Body of pancreas (tissue), 4 donors: ENCODE data around the gene MTFMT.

Experiments
- POLR2A ChIP-seq, 3 donors: fragments of 450-650 bp; IDR thresholded peaks; one replicate each; pipeline ENCODE4 v1.6.1; 2016; ENCODE audit warnings: antibody characterized with exemption in 3 of 3, mild to moderate bottlenecking in 2 of 3
- TF ChIP-seq, protein P1 (sequence below), 7 experiments: fragments of 450-650 bp in 4 of 7; fragments of 200-600 bp in 3 of 7; sonication (generic) in 3 of 7; IDR thresholded peaks; one replicate each; pipeline ENCODE4 v1.5.1; 2016 to 2019; ENCODE audit warnings: antibody characterized with exemption in 7 of 7

DNA sequence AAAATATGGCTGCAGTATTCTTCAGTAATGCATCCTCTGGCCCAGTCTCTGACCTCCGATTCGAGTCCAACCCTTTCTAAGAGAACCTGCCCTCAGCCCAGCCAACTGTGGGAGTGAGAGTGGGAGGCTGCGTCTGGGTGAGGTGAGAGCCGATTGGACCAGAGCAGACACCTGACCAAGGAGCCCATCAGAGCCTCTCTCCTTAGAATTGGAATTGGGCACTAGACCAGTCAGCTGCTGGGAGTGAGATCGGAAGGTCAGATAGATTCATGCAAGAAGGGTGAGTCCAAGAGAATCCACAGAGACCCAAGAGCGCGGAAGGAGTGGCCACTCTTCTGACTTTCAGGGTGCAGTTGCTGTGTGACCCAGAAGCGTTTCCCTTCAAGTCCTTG, 28.1 kb upstream of the MTFMT start:
- TF ChIP-seq POLR2A (IDR thresholded peaks at IDR 0.05) = no peak
- TF ChIP-seq, protein P1, sequence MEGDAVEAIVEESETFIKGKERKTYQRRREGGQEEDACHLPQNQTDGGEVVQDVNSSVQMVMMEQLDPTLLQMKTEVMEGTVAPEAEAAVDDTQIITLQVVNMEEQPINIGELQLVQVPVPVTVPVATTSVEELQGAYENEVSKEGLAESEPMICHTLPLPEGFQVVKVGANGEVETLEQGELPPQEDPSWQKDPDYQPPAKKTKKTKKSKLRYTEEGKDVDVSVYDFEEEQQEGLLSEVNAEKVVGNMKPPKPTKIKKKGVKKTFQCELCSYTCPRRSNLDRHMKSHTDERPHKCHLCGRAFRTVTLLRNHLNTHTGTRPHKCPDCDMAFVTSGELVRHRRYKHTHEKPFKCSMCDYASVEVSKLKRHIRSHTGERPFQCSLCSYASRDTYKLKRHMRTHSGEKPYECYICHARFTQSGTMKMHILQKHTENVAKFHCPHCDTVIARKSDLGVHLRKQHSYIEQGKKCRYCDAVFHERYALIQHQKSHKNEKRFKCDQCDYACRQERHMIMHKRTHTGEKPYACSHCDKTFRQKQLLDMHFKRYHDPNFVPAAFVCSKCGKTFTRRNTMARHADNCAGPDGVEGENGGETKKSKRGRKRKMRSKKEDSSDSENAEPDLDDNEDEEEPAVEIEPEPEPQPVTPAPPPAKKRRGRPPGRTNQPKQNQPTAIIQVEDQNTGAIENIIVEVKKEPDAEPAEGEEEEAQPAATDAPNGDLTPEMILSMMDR (IDR thresholded peaks at IDR 0.05) = no peak
